DMS 273 (cell line): ENCODE results near the gene PLCL1.

Source experiments
- DNase-seq: peaks from one replicate; lab custom pipeline; 2025; ENCODE audit not compliant: unreplicated experiment; lab: John Stamatoyannopoulos, UW

PLCL1 gene

DNA sequence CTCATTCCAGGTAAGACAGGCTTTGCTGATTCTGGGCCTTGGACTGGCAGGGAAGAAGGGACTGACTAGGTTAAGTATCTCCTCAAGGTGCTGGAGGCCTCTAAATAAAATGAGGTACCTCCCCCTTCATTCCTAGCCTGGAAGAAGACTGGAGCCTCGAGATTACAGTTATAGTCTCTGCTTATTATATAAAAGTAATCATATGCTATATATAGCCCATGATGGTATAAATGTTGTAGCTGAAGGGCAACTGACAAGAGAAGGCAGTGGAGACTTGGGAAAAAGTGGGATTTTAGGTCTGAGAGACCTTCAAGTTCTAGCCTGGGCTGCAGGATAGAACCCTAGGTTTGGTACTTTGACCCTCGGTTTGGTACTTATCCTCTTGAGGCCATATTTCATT is 248.3 kb downstream of the PLCL1 start:
- no peak for DNase-seq

DNA sequence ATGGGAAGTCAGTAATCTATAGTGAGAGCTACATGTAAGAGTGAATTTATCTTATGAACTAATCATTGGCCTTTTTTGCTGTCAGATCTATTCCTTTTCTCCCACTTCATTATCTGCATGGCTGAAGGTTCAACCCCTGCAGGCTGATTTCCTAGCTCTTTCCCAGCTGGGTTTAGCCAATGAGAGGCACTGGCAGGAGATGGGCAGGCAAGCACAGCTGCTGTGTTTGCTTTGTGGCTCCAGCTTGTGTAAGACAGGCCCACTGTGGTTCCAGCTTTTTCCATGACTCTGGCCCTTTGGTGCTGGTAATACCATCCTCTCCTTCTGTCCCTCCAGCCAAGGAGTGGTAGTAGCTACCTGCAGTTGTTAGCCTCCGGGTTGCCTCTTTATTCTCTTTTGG is 248.8 kb downstream of the PLCL1 start:
- no peak for DNase-seq

DNA sequence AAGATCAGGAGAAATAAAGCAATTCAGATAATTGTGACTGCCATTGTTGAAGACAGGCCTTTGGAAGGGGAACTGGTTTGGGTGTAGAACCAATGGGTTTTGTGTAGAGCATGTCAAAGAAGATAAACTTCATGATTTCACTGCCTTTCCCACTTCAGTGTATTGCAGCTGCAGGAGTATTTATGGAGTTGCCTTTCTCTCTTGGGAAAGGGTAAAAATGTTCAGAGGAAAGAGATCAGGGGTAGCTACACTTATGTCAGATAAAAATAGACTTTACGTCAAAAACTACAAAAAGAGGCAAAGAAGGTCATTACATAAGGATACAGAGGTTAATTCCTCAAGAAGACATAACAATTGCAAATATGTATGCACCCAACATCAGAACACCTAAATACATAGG is 249.4 kb downstream of the PLCL1 start:
- DNase-seq: no peak

DNA sequence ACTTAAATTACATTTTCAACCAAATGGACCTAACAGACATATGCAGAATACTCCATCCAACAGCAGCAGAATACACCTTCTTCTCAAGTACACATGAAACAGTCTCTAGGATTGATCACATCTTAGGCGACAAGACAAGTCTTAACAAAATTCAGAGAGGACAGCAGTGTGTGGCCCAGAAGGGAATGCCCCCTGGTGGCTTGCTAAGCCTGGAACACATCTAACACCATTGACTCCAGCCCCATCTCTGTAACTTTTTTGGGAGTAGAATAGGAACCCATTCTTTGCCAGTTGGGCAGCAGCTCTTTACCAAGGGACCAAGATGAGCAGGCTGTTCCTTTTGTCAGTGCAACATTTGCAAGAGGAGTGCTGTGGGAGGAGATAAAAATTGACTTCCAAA is 249.9 kb downstream of the PLCL1 start:
- DNase-seq: peak; percentile 23

DNA sequence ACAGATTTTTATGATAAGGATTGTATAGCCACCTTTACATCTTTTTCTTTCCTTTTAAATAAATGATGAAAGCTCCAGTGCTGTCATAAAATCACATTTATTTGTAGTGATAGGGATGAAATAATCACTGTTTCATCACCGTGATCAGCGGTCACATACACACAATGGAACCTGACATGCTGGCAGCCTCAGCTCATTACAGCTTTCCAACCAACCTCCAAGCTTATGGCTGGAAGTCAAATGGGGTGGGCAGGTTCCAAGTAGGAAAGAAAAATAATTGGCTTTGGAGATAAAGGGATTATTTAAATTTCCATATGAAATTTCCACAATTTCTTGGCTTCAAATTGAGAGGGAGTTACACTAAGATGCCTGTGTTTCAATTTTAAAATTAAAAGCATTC is 251.3 kb downstream of the PLCL1 start:
- no peak for DNase-seq

DNA sequence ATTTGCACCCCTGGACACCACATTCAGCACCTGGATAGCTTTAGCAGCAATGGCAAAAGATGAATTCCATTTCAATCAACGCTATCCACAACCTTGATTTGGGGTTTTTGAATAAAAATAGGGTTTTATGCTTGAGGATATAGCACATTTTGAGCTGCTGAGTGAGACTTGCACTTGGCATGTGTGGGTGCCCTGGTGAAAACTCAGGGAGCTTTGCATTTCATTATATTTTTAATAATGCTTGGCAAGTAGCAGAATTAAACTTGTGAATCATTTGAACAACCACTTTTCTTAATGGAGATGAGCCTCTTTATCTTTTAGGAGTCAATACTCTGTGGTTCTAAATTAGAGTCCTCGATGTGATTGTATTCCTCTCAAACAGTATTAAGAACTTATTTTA is 252.4 kb downstream of the PLCL1 start:
- no peak for DNase-seq

DNA sequence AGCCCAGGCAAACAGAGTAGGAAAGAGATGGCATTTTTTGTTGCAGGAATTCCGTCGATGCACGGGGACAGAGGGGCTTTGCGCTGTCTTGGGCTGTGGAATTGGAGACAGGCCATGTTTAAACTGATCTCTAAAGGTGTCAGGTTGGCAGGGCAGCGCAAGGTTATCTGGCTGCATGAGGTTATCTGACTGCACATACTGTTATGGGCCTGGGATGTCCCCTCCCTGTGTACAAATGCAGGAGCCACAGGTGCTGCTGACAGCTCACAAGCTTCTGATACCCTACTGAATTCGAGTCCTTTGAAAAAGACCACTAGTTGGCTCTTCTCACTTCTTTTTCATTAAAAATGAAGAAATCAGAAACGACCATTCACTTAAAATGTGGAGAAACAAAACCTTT is 255.4 kb downstream of the PLCL1 start:
- DNase-seq: no peak

DNA sequence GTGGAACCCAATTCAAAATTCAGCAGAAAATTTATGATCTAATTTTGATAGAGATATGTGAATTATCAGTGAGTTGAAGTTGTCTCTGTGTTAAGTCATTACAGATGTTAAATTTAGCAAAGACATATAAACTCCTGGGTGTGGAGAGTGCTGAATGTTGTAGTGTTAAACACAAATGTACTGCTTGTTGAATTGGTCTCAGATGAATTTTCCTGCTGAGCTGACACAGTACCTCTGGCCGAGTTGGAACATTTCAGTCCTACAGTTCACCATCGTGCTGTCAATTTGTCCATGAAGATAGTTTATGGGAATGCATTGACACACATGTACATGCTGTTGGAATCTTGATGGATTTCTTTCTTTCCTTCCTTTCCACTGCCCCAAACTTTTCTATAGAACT is 255.9 kb downstream of the PLCL1 start:
- no peak for DNase-seq

DNA sequence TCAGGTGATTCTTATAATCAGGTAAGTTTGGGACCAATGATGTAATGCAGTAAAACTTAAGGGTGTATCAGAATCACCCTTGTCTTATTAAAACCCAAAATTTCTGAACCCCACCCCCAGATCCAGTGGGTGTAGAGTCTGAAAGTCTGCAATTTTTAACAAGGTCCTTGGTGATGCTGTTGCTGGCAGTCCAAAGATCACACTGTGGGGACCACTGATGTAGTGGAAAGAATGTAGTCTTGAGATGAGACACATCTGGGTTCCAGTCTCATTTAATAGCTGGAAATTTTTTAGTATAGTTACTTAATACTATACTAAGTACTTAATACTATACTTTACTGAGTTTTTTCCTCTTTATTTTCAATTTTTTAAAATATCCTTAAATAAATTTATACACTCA is 258.4 kb downstream of the PLCL1 start:
- no peak for DNase-seq

DNA sequence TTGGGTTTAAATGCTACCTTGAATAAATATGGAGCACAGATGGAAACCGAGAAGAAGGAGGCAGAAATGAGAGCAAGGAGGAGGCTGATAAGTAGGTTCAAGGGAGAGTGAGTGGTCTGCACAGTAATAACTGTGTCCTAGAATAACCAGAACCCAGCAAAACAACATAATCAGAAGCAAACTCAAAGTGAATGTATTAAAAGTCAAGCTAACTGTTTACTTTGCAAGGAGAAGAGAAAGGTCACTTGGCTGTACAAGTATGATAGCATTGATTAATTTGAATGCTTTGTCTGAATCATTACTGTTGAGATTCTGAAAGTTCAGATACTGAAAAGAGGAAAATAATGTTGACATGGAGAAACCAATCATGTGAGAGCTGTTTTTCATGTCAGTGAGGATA is 258.8 kb downstream of the PLCL1 start:
- DNase-seq: no peak

DNA sequence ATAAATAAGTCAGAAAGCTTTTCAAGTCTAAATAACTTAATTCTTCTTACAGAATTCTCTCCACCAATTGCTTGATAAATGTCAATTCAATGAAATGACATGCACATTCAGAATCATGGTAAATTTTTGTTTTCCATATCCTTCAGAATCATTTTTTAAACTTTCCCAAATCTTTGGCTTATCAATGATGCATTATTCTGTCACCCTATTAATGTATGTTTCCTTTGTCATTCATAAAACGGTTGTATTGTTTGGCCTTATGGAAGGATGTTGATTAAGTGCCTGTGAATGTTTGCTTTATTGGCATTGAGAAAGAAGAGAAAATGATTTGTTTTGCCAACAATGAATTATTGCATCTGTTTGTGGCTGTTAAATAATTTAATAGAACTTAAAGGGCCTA is 260.9 kb downstream of the PLCL1 start:
- no peak for DNase-seq

DNA sequence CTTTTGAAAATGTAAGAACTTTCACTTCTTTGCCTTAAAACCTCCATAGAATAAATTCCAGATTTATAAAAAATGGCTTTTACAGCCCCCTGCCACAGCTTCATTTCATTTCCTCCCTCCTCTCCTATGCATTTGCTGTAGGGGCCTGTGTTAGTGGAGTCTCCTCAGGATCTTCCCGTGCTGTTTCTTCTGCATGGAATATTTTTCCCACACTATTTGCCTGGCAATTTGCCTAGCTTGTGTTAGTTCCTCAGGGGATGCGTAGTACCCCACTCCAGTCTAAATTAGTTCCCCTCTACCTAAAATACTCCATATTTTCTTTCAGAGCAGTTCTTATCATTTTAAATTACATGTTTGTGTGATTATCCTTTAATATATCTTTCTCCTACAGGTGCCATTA is 262.2 kb downstream of the PLCL1 start:
- no peak for DNase-seq

DNA sequence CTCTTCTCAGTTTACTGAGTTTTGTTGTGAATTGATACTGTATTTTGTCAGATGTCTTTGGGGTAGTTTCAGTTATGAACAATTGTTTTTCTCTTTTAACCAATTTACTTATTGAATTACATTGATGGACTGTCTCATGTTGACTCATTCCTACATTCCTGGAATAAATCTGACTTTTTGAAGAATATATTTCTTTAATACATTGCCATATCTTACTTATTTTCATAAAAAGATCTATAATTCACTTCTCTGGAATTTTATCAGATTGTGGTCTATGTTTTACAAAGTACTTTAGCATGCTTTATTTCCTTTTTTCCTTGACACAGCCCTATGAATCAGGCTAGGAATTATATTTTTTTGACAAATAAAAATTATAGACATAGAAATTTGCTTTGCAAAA is 268.3 kb downstream of the PLCL1 start:
- DNase-seq: no peak

DNA sequence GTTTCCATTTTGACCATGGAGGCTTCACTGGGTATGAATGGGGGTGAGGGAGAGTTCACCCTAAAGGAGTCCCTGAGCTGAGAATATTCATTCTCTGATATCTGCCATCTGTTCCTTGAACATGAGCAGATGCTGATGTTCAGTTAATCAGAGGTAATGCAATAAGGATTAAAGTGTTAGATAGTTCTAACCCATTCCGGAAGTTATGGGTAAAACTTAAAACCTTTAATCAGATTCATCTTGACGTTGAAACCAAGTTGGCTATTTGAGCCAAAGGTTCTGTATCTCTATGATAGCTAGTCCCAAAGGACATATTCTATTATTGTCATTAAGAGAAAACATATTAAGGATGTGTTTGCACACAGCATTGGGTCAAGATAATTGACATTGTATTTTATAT is 268.9 kb downstream of the PLCL1 start:
- DNase-seq: peak; percentile 7

DNA sequence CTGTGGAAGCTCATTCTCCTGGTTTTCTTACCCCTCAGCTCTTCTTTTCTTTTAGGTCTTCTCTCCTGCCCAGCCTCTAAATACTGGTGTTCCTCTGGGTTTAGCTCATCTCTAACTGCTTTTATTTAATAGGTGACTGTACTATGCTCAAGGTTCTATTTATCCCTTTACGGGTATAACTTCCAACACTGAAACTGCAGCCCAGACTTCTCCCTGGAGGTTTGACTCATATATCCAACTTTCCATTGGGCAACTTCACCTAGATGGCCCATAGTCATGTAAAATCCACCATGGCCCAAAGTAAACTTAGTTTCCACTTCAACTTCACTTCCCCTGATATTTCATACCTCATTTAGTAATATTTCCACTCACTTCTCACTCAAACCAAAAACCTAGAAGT is 273.1 kb downstream of the PLCL1 start:
- no peak for DNase-seq

DNA sequence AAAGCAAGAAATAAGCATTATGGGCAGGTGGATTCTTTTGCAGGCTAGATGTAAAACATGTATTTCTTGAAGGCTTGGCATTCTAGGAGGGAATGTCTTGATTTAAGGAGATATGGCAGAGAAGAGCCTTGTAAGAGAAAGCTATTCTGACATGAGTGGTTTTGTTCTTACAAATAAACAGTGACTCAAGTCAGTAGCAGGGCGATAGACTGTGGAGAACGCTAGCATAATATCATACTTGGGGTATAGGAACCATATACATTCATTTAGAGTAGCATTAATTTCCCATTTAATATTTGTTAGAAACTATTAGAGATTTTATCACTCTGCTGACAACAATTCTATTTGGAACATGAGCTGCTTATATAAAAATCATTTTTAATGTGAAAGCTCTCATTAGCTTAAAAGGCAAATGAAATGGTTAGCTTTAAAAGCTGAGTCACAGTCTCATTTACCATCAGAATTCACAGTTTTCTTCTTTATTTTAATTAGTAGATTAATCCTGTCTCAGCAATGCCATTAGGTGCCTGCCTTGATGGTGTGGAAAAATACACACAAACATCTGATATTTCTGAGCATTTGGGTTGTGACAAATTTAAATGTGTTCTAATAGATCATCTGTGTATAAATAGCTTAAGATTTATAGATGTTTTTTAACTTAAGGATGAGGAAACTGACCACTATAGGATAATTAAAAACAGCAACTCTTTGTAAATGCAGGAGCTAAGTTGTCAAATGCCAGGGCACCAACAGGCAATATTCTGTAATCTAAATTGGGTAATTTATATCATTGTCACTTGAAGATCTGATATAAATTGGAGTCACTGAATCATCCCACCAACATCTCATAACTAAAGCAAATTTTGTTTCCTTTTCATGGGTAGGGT is 276.7 kb downstream of the PLCL1 start:
- no peak for DNase-seq

DNA sequence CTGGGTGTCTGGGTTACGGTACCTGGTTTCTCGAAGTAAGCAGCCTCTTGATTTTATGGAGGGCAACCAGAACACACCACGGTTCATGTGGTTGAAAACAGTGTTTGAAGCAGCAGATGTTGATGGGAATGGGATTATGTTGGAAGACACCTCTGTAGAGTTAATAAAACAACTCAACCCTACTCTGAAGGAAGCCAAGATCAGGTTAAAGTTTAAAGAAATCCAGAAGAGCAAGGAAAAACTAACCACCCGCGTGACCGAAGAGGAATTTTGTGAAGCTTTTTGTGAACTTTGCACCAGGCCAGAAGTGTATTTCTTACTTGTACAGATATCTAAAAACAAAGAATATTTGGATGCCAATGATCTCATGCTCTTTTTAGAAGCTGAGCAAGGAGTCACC is 279.8 kb downstream of the PLCL1 start:
- no peak for DNase-seq

DNA sequence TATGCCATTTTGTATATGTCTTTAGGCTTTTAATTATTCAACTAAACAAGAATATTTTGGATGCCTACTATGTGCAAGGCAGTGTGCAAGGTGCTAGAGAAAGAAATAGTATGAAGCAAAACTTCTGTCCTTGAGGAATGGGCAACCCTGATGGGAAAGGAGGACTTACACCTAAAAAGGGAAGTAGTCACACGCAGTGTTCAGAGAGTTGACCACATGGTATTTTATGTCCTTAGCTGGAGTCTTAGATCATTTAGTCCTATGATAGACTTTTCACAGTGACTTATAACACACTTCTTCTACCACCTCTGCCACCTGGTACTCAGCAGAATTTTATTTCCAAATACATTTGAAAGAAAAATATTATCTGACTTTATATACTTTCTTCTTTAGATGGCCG is 291.6 kb downstream of the PLCL1 start:
- no peak for DNase-seq

DNA sequence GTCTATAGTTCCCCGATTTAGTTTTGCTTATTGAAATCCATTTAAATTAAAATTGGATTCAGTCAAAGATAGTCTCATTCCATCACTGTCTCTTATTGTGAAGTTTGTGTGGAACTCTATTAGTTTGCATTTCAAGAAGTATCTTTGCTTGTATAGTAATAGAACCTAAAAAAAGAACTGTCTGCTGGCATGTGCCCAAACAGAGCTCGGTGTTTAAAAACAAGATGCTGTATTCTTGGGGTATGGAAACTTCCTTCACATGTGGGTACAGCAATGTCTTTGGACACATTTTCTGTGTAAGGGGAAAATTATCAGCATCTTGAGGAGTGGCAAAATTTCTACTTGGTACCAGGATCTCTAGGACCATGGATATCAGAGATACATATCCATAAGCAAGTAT is 292.6 kb downstream of the PLCL1 start:
- no peak for DNase-seq

DNA sequence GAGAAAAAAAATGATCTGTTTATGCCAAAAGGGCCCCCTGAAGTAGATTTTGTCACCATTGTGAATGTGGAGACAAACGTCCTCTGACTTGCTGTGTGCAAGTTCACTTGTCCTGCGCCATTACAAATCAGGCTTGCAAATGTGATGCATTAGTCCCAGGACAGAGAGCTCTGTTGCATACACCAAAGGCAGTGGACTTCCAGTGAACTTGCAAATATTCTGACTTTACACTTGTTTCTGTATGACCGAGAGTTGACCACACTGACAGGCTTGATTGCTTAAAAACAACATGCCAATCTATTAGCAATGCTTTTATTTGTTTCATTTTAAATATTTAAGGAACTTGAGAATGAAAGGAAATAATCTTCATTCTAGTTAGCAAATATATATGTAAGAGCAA is 293.2 kb downstream of the PLCL1 start:
- DNase-seq: no peak

DNA sequence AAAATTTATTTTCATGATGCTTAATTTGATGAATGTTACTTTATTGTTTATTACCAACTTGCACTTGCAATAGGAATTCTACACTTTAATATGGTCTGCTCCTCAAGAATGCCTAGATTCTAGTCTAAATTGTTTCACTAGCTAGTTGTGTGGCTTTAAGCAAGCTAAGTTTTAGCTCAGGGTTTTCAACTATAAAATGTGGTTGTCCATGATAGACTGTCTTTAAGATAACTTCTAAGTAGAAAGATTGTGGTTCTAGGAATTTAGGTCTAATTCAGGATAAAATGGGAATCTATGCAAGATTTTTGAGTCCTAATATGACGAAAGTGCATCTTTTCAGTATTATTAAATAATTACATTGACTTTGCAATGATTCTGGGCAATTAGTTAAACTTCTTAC is 294.0 kb downstream of the PLCL1 start:
- DNase-seq: no peak

DNA sequence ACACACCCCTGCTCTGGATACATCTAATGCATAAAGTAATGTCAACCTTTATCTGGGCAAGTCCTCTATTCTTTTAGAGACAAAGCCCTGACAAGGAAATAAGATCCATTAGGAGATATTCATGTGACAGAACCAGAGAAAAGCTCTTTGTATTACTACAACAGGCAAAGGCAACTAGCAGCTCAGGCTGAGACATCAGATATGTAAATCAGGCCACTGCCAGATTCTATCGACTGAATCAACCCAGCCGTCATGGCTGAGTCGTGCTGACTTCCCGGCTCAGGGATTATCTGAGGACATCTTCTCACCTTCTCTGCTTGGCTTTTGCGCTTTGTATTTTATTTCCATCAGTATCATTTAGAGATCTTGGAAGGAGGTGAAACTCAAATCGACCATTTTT is 294.5 kb downstream of the PLCL1 start:
- DNase-seq: no peak

DNA sequence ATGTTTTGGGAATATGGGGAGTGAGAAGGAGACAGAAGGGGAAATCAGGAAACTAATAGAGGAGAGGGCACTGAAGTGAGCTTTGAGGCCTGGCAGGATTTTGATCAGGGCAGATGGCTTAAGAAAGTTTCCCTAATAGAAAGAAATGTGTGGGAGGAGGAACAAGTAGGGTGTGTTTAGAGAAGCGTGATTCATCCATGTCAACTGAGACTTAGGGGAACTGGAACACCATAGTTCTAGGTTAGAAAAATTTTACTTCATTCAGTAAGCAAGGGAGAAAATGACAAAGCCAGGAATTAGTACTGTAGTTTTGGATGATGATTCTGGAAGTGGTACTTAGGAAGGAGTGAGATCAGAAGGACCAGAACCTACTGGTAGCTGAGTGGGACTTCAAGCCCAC is 296.0 kb downstream of the PLCL1 start:
- DNase-seq: no peak
